T-helper 17 cell (primary cell): Measurements from ENCODE around the gene OR52M1. TPM values are rescaled to one million over a fixed set of nuclear protein-coding genes. Genes with fewer than 3 reads are reported as not detected.

Source experiments
- ATAC-seq: fragments of 150-1000 bp; cut with Tn5 transposase; 2 replicates; pipeline ENCODE4 v1.10.0; 2021; ENCODE audit warnings: mild to moderate bottlenecking, moderate library complexity
- DNase-seq, 3 donors: peaks; one replicate each; pipeline versions ENCODE4 v3.0.0 to v3.0.0-alpha.2; 2020 to 2021
- H3K9me3 ChIP-seq: one replicate; pipeline ENCODE4 v1.7.0; 2013; ENCODE audit warnings: low read length, mild to moderate bottlenecking; ENCODE audit not compliant: control insufficient read depth, poor library complexity, severe bottlenecking
- H3K27ac Mint-ChIP-seq: one replicate; pipeline ENCODE4 v1.8.0; 2022; ENCODE audit warnings: mild to moderate bottlenecking, moderate library complexity, mixed read lengths
- H3K27me3 Mint-ChIP-seq: one replicate; pipeline ENCODE4 v1.8.0; 2022; ENCODE audit warnings: mixed read lengths
- H3K36me3 Mint-ChIP-seq: one replicate; pipeline ENCODE4 v1.8.0; 2022; ENCODE audit warnings: low read depth, mixed read lengths
- H3K4me1 Mint-ChIP-seq: one replicate; pipeline ENCODE4 v1.8.0; 2022; ENCODE audit warnings: mild to moderate bottlenecking, mixed read lengths
- H3K4me3 Mint-ChIP-seq: one replicate; pipeline ENCODE4 v1.8.0; 2022; ENCODE audit warnings: mild to moderate bottlenecking, moderate library complexity, mixed read lengths
- total RNA-seq, 4 donors: library from RNA in 2 of 4; stranded (reverse) in 2 of 4; gene quantifications; one replicate each; pipeline ENCODE4 v1.2.3 and lab custom pipeline; 2022 to 2026

Gene OR52M1
- total RNA-seq, 2 donors from 2014 or later, result not detected

GRCh38 chr11:4581443-4581842, 36.5 kb downstream of the OR52M1 start, which contains the start of gene OR52I2:
TSS of gene OR52I2 (plus strand) at chr11:4581743.
- DNase-seq, result no peak
- H3K36me3 Mint-ChIP-seq, result peaks cover 5% of the 10 kb centered on the region
- no peaks in the 10 kb centered on the region for H3K4me1 Mint-ChIP-seq
- H3K9me3 ChIP-seq, result no peaks in the 10 kb centered on the region
- no peak for ATAC-seq
- no peak within 1 kb of the TSS for H3K4me3 Mint-ChIP-seq
- H3K27ac Mint-ChIP-seq, result no peak within 1 kb of the TSS
- H3K27me3 Mint-ChIP-seq, result peaks cover 57% of the 10 kb centered on the region

- no peak overlapping the region for H3K4me3 Mint-ChIP-seq
- H3K27ac Mint-ChIP-seq, result no peak overlapping the region
- H3K36me3 Mint-ChIP-seq, result peaks cover 2% of the 10 kb centered on the region
- no peak for ATAC-seq
- peaks cover 20% of the 10 kb centered on the region for H3K27me3 Mint-ChIP-seq
- H3K9me3 ChIP-seq, result no peaks in the 10 kb centered on the region
- DNase-seq, result no peak
- no peaks in the 10 kb centered on the region for H3K4me1 Mint-ChIP-seq
These were observed 44.0 kb downstream of the OR52M1 start for GRCh38 chr11:4589017-4589416.

- H3K9me3 ChIP-seq, result no peaks in the 10 kb centered on the region
- Mint-ChIP-seq H3K36me3 (peaks cover 4% of the 10 kb centered on the region), H3K4me1 (no peaks in the 10 kb centered on the region), H3K4me3 (no peak within 1 kb of the TSS), H3K27me3 (peaks cover 2% of the 10 kb centered on the region), H3K27ac (no peak within 1 kb of the TSS)
- DNase-seq (no peak), ATAC-seq (no peak)
These were observed 48.7 kb downstream of the OR52M1 start, which contains the start of gene OR52I1 for GRCh38 chr11:4593739-4594138. TSS of gene OR52I1 (plus strand) at chr11:4594039. CDS start at chr11:4594039, 0 bp downstream.

Other genes with a start within 250 kb of the OR52M1 start
- not detected for gene OR52B4, start 176.8 kb upstream of the OR52M1 start, total RNA-seq
- 10 to 100 TPM; 17.2 to 21.2 TPM for gene TRIM21, start 151.5 kb upstream of the OR52M1 start, total RNA-seq
- not detected for gene OR52K2, start 95.9 kb upstream of the OR52M1 start, total RNA-seq
- not detected for gene OR52K1, start 62.5 kb upstream of the OR52M1 start, total RNA-seq
- gene OR52I2, start 36.6 kb downstream of the OR52M1 start, total RNA-seq, result not detected
- gene OR52I1, start 48.8 kb downstream of the OR52M1 start, total RNA-seq, result not detected
- gene TRIM68, start 63.0 kb downstream of the OR52M1 start, total RNA-seq, result 1 to 10 TPM; 6.1 TPM
- not detected for gene OR51D1, start 92.3 kb downstream of the OR52M1 start, total RNA-seq
- gene OR51E1, start 98.8 kb downstream of the OR52M1 start, total RNA-seq, result not detected
- gene OR51E2, start 152.7 kb downstream of the OR52M1 start, total RNA-seq, result not detected
- not detected for gene MMP26, start 159.6 kb downstream of the OR52M1 start, total RNA-seq
- not detected for gene OR51F1, start 224.7 kb downstream of the OR52M1 start, total RNA-seq